ENCODE measurements around the gene LRMDA. TPM values are rescaled to one million over a fixed set of nuclear protein-coding genes. Genes with fewer than 3 reads are reported as not detected.

The LRMDA gene
- total RNA-seq, 1 experiment from 2014 or later: 4.8 TPM

GRCh38 chr10:76572021-76572420 lies 1140.6 kb downstream of the LRMDA start:
- Histone ChIP-seq H3K79me2 (ENCODE audit: insufficient read depth, low read length) (no peaks in the 10 kb centered on the region), H3K9ac (ENCODE audit: low read length) (no peak overlapping the region), H3K27ac (ENCODE audit: low read depth, low read length) (no peak overlapping the region), H2AFZ (ENCODE audit: low read depth, low read length, poor library complexity, severe bottlenecking) (no peak overlapping the region), H3K27me3 (ENCODE audit: insufficient read depth, low read length) (no peaks in the 10 kb centered on the region), H3K4me1 (ENCODE audit: control insufficient read depth in 1 of 2, insufficient read depth in 2 of 2, low read length in 2 of 2) (no peaks in the 10 kb centered on the region), H3K4me3 (replicated peaks in 1 of 2; ENCODE audit: low read depth in 1 of 2, low read length in 2 of 2) (no peak overlapping the region), H3K36me3 (ENCODE audit: control insufficient read depth in 1 of 2, insufficient read depth in 2 of 2, low read length in 2 of 2) (no peaks in the 10 kb centered on the region), H3K4me2 (ENCODE audit: low read length) (no peak overlapping the region), H3K9me2 (ENCODE audit: insufficient read depth) (no peaks in the 10 kb centered on the region), H4K20me1 (ENCODE audit: insufficient read depth) (no peaks in the 10 kb centered on the region; the same call in 1 of the 2 replicates), H3K9me3 (ENCODE audit: control insufficient read depth in 1 of 2, insufficient read depth in 1 of 2, low read depth in 1 of 2, low read length in 2 of 2) (no peaks in the 10 kb centered on the region)
- BruUV-seq (replicated peaks): no TSS peak
- DNase-seq (ENCODE audit: low read depth, low spot score) (no peak), ATAC-seq (no peak)
- POLR2A ChIA-PET: no interaction called here
- TF ChIP-seq ELF1 (IDR thresholded peaks at IDR 0.05; ENCODE audit: borderline replicate concordance, low read depth) (no peak), FOSL1 (IDR thresholded peaks at IDR 0.05; ENCODE audit: low read depth) (no peak), YY1 (IDR thresholded peaks at IDR 0.05; ENCODE audit: extremely low read depth, insufficient replicate concordance, low read depth, low read length) (no peak), POLR2AphosphoS5 (IDR thresholded peaks at IDR 0.05; ENCODE audit: low read depth, low read length) (no peak), ZNF274 (IDR thresholded peaks at IDR 0.05; ENCODE audit: low read depth, low read length) (no peak), EZH2phosphoT487 (IDR thresholded peaks at IDR 0.05; ENCODE audit: borderline replicate concordance) (no peak), SRF (IDR thresholded peaks at IDR 0.05; ENCODE audit: low read depth) (no peak), SIN3A (IDR thresholded peaks at IDR 0.05; ENCODE audit: low read depth) (no peak), ATF3 (IDR thresholded peaks at IDR 0.05) (no peak), EGR1 (IDR thresholded peaks at IDR 0.05; ENCODE audit: low read depth) (no peak), SP1 (IDR thresholded peaks at IDR 0.05; ENCODE audit: low read depth) (no peak), RAD21 (IDR thresholded peaks at IDR 0.05; ENCODE audit: low read depth) (no peak), ZFX (IDR thresholded peaks at IDR 0.05) (no peak), JUND (IDR thresholded peaks at IDR 0.05) (no peak)
- TF ChIP-seq, protein P1, sequence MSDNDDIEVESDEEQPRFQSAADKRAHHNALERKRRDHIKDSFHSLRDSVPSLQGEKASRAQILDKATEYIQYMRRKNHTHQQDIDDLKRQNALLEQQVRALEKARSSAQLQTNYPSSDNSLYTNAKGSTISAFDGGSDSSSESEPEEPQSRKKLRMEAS (IDR thresholded peaks at IDR 0.05): no peak
- TF ChIP-seq, protein P2, sequence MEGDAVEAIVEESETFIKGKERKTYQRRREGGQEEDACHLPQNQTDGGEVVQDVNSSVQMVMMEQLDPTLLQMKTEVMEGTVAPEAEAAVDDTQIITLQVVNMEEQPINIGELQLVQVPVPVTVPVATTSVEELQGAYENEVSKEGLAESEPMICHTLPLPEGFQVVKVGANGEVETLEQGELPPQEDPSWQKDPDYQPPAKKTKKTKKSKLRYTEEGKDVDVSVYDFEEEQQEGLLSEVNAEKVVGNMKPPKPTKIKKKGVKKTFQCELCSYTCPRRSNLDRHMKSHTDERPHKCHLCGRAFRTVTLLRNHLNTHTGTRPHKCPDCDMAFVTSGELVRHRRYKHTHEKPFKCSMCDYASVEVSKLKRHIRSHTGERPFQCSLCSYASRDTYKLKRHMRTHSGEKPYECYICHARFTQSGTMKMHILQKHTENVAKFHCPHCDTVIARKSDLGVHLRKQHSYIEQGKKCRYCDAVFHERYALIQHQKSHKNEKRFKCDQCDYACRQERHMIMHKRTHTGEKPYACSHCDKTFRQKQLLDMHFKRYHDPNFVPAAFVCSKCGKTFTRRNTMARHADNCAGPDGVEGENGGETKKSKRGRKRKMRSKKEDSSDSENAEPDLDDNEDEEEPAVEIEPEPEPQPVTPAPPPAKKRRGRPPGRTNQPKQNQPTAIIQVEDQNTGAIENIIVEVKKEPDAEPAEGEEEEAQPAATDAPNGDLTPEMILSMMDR (IDR thresholded peaks at IDR 0.05 in 2 of 3, conservative IDR thresholded peaks at IDR 0.05 in 1 of 3; ENCODE audit: borderline replicate concordance in 1 of 3, insufficient read depth in 1 of 3, low read depth in 2 of 3, low read length in 2 of 3): no peak
- CTCF ChIA-PET: no interaction called here
- intact Hi-C loops (cut with micrococcal nuclease): no loop called here
- RAD21 ChIA-PET (ENCODE audit: low non-redundant PET in 1 of 2, low total read pairs in 2 of 2, uncharacterized antibody in 2 of 2, unreplicated experiment in 2 of 2): no interaction called here

Data from HCT116 (cell line).